ENCODE data around the gene GABBR2. TPM values are rescaled to one million over a fixed set of nuclear protein-coding genes. Genes with fewer than 3 reads are reported as not detected.
"Not testable (repeated sequence)": the region's sequence is repeated elsewhere in the genome, so short reads cannot be mapped to it uniquely, and the experiment has no call there.

GABBR2 gene
- total RNA-seq, 1 donor from 2014 or later: 0.68 TPM

DNA sequence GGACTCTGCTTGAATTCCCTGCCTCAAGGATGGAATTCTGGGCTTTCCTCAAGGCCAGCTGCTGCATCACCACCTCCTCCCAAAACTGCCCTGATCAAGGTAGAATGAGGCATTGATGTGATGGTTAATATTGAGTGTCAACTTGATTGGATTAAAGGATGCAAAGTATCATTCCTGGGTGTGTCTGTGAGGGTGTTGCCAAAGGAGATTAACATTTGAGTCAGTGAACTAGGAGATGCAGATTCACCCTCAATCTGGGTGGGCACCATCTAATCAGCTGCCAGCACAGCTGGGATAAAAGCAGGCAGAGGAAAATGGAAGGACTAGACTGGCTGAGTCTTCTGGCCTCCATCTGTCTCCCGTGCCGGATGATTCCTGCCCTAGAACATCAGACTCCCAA is 23.9 kb downstream of the GABBR2 start:
- DNase-seq: not testable (repeated sequence)

GRCh38 chr9:98678244-98678842 is 30.4 kb downstream of the GABBR2 start:
- peak; percentile 50 for DNase-seq

- no peak for DNase-seq
Observed at GRCh38 chr9:98673681-98674080, 35.1 kb downstream of the GABBR2 start.

DNA sequence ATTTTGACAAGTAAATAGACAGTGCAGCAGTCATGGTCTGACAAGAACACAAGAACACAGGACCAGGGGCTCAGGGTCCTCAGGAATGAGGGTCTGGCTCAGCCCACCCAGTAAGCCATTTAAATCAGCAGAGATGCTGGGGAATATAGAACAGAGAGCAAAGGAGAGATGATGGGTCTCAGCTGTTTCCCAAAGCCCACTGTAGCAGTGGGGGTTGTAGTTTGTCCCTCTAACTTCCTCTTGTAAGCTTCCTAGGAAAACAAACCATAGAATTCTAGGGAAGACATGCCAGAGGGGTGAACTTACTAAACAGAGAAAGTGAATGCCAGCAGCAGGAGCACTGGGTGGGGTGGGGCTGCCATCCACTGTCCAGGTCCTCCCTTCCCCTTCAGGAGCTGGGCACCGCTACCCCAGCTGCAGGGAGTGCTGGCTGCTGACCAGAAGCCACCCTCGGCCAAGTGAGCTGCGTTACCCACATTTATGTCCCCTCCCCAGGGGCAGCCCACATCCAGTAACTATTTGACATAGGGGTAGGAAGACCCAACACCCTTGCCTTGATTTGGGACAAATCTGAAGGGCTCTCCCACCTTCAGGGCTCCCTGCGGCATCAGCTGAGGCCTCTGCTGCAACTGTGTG is 41.6 kb downstream of the GABBR2 start:
- no peak for DNase-seq

GRCh38 chr9:98665501-98665900 is 43.2 kb downstream of the GABBR2 start:
- no peak for DNase-seq

DNA sequence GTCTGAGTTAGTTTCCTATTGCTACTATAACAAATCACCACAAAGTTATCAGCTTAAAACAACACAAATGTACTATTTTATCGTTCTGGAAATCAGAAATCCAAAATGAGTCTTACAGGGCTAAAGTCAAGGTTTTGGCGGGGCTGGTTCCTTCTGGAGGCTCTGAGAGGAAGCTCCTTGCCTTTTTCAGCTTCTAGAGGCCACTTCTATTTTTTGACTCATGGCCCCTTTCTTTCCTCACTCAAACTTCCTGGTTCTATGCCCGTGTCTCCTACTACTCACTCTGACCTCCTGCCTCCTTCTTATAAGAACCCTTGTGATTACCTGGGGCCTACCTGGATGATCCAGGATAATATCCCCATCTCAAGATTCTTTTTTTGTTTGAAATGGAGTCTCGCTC is 48.2 kb downstream of the GABBR2 start:
- no peak for DNase-seq

GRCh38 chr9:98658951-98659351 is 49.8 kb downstream of the GABBR2 start:
- no peak for DNase-seq

GRCh38 chr9:98657897-98658296 is 50.8 kb downstream of the GABBR2 start:
- DNase-seq: no peak

GRCh38 chr9:98656511-98656910 is 52.2 kb downstream of the GABBR2 start:
- no peak for DNase-seq

GRCh38 chr9:98655428-98655827 is 53.3 kb downstream of the GABBR2 start:
- DNase-seq: not testable (repeated sequence)

DNA sequence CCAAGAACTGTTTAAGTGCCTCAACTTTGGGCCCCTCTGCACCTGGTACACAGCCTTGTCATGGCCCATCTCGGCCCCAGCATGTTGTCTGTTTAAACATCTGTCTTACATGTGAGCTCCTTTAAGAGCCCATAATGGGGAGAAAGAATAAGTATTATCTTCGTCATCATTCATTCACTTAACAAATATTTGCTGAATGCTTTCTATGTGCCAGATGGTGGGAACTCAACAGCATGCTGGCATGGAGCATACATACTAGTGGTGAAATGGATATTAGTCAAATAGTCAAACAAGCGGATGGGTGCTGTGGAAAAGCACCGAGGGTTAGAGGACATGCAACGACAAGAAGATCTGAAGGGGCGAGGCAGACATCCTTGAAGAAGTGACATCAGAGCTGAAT is 54.5 kb downstream of the GABBR2 start:
- DNase-seq: no peak

GRCh38 chr9:98652741-98653140 is 56.0 kb downstream of the GABBR2 start:
- DNase-seq: no peak

DNA sequence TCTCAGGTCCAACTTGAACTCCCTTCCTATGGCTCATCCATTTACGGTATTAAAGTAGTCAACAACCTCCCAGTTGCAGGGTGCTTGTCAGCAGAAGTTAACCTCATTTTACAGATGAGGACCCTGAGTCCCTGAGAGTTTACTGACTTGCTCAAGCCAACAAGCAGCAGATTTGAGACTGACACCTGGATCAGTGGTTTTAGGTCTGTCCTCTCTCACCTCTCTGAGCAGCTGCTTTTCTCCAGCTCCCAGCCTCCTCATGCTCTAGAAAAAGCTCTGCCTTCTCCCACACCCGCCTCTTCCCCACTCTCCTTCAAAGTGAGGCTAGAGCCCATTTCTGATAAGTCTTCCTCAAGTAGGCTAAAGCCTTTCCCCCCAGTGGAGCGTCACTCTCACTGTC is 56.4 kb downstream of the GABBR2 start:
- no peak for DNase-seq

DNA sequence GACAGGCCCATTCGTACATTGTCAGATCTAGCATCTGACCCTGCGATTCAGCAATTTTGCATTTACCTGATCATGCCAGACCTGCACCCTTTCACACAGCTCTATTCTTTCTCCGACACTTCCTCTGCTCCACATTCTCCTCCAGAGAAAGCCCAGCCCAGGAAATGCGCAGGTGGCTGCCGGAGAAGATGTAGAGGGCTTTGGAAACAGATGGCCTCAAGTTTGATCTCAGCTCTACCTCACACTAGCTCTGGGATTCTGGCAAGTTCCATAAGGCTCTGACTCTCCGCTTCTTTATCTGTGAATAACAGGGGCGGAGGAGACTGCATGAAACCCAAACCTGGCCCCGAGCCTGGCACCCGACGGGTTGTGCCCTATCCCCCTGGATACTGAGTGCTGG is 61.5 kb downstream of the GABBR2 start:
- DNase-seq: no peak

DNA sequence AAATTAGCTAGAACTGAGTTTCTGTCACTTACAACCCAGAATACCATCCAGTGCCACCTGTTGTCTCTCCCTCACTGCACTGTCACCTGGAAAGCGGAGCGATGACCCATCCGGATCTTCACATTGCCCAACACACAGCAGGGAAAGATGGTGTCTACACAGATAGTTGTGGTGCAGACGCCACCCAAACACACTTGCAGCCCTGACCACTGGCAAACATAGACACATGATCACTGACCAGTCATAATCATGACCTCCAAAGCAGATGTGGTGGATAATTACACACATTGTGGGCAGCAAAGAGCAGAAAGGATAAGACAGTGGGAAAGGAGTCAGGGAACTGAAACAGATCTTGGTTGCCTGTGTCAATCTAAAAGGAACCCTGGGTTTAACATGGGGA is 64.7 kb downstream of the GABBR2 start:
- no peak for DNase-seq

GRCh38 chr9:98642661-98643312 is 65.9 kb downstream of the GABBR2 start:
- no peak for DNase-seq

DNA sequence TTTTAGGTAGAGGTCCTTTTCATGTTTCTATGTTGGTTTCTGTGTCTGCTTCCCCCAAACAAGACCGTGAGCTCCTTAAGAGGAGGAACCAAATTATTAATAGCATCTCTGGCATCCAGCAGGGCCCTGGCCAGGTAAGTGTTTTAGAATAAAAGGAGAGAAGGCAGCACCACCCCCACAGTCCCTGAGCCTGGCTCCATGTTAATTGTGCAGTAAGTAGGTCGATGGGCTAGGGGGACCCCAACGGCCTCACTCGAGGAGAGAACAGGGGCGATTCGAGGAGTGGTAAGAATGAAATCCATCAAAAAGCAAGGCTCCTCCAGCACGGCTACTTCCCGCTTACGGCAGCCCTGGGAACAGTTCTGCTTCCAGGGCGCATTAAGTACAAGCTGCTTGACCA is 67.0 kb downstream of the GABBR2 start:
- DNase-seq: no peak

DNA sequence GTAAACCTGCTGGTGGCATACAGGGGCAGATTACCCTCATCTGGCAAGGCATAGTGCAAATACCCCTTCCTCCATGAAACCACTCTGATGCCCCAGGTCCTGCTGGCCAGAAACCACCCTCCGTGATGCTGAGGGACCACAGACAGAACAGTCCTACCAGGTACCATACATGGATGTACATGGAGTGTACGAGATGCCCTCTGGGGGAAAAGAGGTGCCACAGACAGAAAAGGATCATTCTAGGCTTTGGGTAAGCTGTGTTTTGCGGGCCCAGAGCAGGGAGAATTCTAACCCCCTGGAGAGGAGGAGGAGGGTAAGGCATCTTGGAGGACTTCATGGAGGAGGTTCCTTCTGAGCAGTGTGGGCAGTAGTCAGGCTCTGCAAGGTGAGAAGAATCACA is 68.3 kb downstream of the GABBR2 start:
- peak; percentile 6 for DNase-seq

DNA sequence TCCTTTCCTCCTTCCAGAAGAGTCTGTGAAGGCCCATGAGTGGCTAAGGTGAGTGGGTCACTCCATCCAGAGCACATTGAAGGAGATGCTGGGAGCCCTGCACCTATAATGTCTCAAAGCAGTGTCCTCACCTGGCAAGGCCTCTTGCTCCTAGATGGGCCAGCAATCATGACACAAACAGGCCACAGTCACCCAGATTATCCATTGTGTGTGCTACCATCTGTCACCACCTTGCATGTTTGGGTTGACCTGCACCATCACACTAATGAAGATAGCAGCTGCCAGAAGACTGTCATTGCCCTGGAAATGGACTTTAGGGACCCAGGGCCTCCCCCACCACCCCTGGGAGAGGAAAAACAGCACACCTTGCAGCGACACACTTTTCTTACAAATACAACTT is 69.6 kb downstream of the GABBR2 start:
- no peak for DNase-seq

GRCh38 chr9:98637381-98637780 is 71.4 kb downstream of the GABBR2 start:
- no peak for DNase-seq

DNA sequence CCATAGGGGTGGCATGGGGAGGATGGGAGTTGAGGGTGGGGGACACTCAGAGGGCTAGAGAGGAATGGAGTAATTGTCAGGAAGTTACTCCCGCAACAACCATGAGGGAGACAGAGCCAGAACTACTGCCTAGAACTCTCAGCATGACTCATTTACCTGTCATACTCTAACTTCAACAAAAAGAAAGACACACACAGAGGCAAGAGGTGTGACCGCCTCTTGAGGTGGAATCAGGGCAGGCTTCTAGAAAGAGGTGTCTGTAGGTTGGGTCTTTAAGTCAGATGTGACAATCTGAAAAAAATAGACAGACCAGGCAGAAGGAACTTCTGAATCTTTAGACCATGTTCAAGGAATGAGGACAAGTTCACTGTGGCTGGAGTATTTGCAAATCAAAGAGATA is 73.4 kb downstream of the GABBR2 start:
- DNase-seq: no peak

- no peak for DNase-seq
Observed at GRCh38 chr9:98634685-98635336, 73.9 kb downstream of the GABBR2 start.

DNA sequence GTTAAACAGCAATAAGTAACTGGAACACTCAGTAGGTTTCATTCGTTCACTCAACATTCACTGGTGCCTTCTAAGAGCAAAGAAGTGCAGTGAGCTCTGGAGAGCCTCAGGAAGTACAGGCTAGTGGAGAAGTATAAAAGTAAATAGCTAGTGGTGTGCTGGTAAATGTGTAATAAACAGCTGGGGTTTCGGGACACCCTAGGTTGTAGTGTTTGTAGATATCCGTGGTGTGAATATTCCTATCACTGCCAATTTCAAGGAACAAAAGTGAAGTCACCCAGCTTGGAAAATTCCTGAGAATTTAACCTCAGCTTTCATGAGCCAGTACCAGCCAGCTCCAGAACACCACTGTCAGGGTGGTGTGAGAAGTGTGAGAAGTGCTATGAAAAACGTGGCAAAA is 75.9 kb downstream of the GABBR2 start:
- DNase-seq: no peak

GRCh38 chr9:98627296-98627695 is 81.4 kb downstream of the GABBR2 start:
- DNase-seq: no peak
